Upper lobe of right lung (tissue), 1 donor: ENCODE results near the gene UNC5B. TPM values are rescaled to one million over a fixed set of nuclear protein-coding genes. Genes with fewer than 3 reads are reported as not detected.

Source experiments
- ATAC-seq: fragments of 200-7000 bp; cut with Tn5 transposase; one replicate; pipeline ENCODE4 v1.9.1; 2020; ENCODE audit warnings: mild to moderate bottlenecking, moderate library complexity
- DNase-seq: peaks from one replicate; pipeline ENCODE4 v3.0.0-alpha.2; 2020
- H3K27ac ChIP-seq: fragments of 200-600 bp; one replicate; pipeline ENCODE4 v1.8.0; 2022
- H3K27me3 ChIP-seq: fragments of 200-600 bp; one replicate; pipeline ENCODE4 v1.8.0; 2022; ENCODE audit warnings: mild to moderate bottlenecking
- H3K36me3 ChIP-seq: fragments of 200-600 bp; one replicate; pipeline ENCODE4 v1.8.0; 2022
- H3K4me1 ChIP-seq: fragments of 200-600 bp; one replicate; pipeline ENCODE4 v1.8.0; 2022
- H3K4me3 ChIP-seq: fragments of 200-600 bp; one replicate; pipeline ENCODE4 v1.8.0; 2022; ENCODE audit warnings: mild to moderate bottlenecking
- H3K9me3 ChIP-seq: fragments of 200-600 bp; one replicate; pipeline ENCODE4 v1.8.0; 2022
- CTCF ChIP-seq: fragments of 200-600 bp; IDR thresholded peaks from one replicate; pipeline ENCODE4 v1.8.0; 2022; ENCODE audit warnings: antibody characterized with exemption
- intact Hi-C: fragments of 100-400 bp; cut with DNase I; formaldehyde crosslinking; loops from one replicate; pipeline ENCODE4 v1.11.0; 2022
- total RNA-seq: library from RNA; stranded (reverse); fragmentation: NEBNext Ultra II Directional; extraction: Animal tissue kit (Norgen Biotek cat#: 25700); gene quantifications from one replicate; pipeline ENCODE4 v1.2.1, GENCODE V29; 2021
- donor health status: DM: no; HTN: yes; CAD: no; lungs with severe emphysema.

The UNC5B gene
- total RNA-seq, 1 donor from 2014 or later: 16.0 TPM

- Histone ChIP-seq H3K4me3 (no peak overlapping the region), H3K9me3 (no peaks in the 10 kb centered on the region), H3K27ac (no peak overlapping the region), H3K4me1 (no peaks in the 10 kb centered on the region), H3K27me3 (no peaks in the 10 kb centered on the region), H3K36me3 (no peaks in the 10 kb centered on the region)
- ATAC-seq (peak; percentile 69), DNase-seq (no peak)
- intact Hi-C loops: loop anchor here (10.0 kb wide), 1 partner anchor 360 kb away; no protein-coding TSS in a partner anchor
- peak; percentile 72 for TF ChIP-seq CTCF
Observed at GRCh38 chr10:71285180-71285545, 72.8 kb downstream of the UNC5B start.

GRCh38 chr10:71285986-71286385 is 73.6 kb downstream of the UNC5B start:
- intact Hi-C loops: loop anchor here (10.0 kb wide), 1 partner anchor 361 kb away; no protein-coding TSS in a partner anchor
- H3K4me3 ChIP-seq: no peak overlapping the region
- H3K27me3 ChIP-seq: no peaks in the 10 kb centered on the region
- H3K4me1 ChIP-seq: no peaks in the 10 kb centered on the region
- ATAC-seq: no peak
- H3K36me3 ChIP-seq: no peaks in the 10 kb centered on the region
- no peak for TF ChIP-seq CTCF
- no peaks in the 10 kb centered on the region for H3K9me3 ChIP-seq
- H3K27ac ChIP-seq: no peak overlapping the region
- DNase-seq: no peak

GRCh38 chr10:71286521-71287294 is 74.3 kb downstream of the UNC5B start:
- Histone ChIP-seq H3K4me3 (no peak overlapping the region), H3K27me3 (no peaks in the 10 kb centered on the region), H3K4me1 (no peaks in the 10 kb centered on the region), H3K36me3 (no peaks in the 10 kb centered on the region), H3K9me3 (no peaks in the 10 kb centered on the region), H3K27ac (no peak overlapping the region)
- DNase-seq (no peak), ATAC-seq (peak; percentile 59)
- TF ChIP-seq CTCF: no peak
- intact Hi-C loops: loop anchor here (10.0 kb wide), 1 partner anchor 362 kb away; no protein-coding TSS in a partner anchor

GRCh38 chr10:71287456-71287855 is 75.1 kb downstream of the UNC5B start:
- Histone ChIP-seq H3K36me3 (no peaks in the 10 kb centered on the region), H3K9me3 (no peaks in the 10 kb centered on the region), H3K4me1 (no peaks in the 10 kb centered on the region), H3K27me3 (no peaks in the 10 kb centered on the region), H3K4me3 (no peak overlapping the region), H3K27ac (no peak overlapping the region)
- intact Hi-C loops: loop anchor here (10.0 kb wide), 1 partner anchor 363 kb away; no protein-coding TSS in a partner anchor
- ATAC-seq (no peak), DNase-seq (no peak)
- TF ChIP-seq CTCF: no peak

GRCh38 chr10:71288461-71288860 is 76.1 kb downstream of the UNC5B start:
- Histone ChIP-seq H3K36me3 (no peaks in the 10 kb centered on the region), H3K27me3 (no peaks in the 10 kb centered on the region), H3K4me1 (peaks cover under 1% of the 10 kb centered on the region), H3K27ac (no peak overlapping the region), H3K4me3 (no peak overlapping the region), H3K9me3 (no peaks in the 10 kb centered on the region)
- DNase-seq (no peak), ATAC-seq (no peak)
- intact Hi-C loops: loop anchor here (10.0 kb wide), 1 partner anchor 364 kb away; no protein-coding TSS in a partner anchor
- TF ChIP-seq CTCF: no peak
